Activated CD4-positive, alpha-beta T cell treated with anti-CD3 and anti-CD28 coated beads for 4 hours (primary cell): Measurements from ENCODE around the gene P2RX4.
"Not testable (repeated sequence)": the region's sequence is repeated elsewhere in the genome, so short reads cannot be mapped to it uniquely, and the experiment has no call there.

Experiments used
- DNase-seq, 2 donors: peaks; one replicate each; pipeline ENCODE4 v3.0.0-alpha.2; 2020

Gene P2RX4

GRCh38 chr12:121245951-121246350 lies 36.0 kb downstream of the P2RX4 start:
- DNase-seq: no peak

DNA sequence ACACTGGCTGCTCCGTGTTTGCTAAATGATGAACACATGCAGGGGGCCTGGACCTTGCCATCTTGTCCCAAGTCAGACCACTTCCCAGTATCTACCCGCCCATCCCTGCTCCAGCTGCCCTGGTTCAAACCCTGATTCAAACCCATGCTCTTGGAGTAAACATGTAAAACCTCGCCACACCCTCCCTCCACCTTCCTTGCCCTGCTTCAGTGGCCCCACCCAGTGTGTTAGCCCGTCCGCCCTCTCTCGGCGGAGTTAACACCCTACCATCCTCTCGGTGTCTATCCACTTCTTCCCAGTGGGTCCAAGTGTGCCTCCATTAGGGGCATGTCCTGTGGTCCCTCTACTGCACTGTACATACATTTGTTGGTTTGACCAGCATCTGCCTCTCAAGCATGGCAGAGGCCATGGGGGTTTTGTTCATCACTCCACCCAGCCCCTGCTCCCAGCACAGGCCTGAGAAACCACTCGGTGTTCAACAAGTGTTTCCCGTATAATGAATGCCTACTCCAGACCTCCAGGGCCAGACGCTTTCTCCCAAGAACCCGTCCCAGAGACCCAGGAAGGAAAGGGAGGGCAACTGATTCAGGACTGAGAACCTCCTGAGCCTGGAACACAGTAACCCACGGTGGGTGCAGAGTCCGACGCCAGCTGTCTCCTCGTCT lies 37.1 kb downstream of the P2RX4 start:
- DNase-seq: no peak

- no peak for DNase-seq
These were observed 38.7 kb downstream of the P2RX4 start for GRCh38 chr12:121248622-121249021.

DNA sequence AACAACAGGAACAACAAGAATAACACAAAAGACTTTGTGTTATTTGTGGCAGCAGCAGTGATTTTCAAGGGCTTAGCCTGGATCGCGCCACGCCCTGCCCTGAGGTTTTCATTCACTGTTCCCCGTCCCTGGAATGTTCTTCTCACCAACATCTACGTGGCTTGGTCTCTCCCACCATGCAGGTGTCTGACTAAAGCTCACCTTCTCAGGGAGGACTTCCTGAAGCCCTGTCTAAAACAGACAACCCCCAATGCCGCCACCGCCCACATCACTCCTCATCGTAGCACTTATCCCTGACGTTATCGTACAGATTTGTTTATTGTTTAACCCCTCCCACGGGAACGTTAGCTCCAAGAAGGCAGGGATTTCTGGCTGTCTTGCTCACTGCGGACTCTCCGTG lies 40.4 kb downstream of the P2RX4 start:
- no peak for DNase-seq

GRCh38 chr12:121251838-121252237 lies 41.9 kb downstream of the P2RX4 start:
- no peak for DNase-seq

GRCh38 chr12:121252712-121253345 lies 42.9 kb downstream of the P2RX4 start:
- DNase-seq: no peak

DNA sequence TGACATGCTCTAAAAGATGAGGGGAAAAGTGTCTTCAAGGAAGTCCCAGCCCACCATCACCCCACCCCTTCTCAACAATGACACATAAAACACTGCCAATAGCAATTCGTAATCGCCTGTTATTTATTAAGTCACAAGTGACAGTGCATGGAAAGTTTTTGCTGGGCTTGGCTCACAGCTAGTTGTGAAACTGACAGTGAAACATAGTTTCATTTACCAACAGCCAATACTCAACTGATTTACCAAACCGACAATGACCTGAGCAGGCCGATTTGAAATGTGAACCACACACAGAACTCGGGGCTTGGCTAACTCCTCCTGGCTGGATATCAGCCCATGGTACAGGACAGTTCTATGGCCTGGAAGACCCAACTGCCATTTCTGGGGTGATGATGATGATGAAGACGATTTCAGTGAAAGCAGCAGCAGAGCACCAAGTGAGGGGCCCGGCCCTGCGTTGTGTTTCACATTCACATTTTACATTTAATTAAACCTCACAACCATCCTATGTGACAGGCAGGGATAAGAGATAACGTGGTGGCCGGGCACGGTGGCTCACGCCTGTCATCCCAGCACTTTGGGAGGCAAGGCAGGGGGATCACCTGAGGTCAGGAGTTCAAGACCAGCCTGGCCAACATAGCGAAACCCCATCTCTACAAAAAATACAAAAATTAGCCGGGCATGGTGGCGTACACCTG lies 43.9 kb downstream of the P2RX4 start:
- DNase-seq: no peak

DNA sequence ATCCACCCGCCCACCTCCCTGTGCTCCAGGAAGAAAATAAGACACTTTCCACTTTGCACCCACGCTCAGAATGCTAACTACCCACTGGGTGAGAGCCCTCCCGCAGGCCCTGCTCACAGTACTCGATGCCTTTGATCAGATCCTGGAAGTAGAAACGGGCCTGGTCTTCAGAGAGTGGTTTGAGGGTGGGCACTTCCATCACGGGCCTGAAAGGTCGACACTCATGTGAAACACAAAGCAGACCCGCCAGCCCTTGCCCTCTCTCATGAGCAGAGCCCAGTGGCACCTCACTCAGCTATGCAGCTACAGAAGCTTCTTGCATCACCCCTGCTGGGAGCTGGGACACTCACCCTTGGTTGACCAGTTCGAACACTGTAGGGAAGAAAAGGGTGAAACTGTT lies 45.5 kb downstream of the P2RX4 start:
- no peak for DNase-seq

DNA sequence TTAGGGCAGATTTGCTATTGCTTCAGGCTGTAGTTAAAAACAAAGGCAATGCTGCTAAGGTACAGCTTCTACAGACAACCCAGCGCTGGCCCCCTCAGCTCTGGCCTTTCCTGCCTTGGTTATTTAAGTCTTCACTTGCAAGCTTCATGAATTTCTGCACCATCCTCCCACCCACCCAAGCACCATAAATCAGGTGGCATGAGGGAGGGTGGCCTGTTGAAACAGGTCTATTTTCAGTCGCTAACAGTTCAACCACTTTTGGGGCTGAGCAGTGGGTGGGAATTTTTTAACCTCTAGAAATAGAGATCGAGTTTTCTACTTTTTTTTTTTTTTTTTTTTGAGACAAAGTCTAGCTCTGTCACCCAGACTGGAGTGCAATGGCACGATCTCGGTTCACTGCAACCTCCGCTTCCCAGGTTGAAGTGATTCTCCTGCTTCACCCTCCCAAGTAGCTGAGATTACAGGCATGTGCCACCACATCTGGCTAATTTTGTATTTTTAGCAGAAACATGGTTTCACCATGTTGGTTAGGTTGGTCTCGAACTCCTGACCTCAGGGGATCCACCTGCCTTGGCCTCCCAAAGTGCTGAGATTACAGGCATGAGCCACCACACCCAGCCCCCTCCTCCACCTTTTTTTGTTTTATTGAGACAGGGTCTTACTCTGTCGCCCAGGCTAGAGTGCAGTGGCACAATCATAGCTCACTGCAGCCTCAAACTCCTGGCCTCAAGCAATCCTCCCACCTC lies 47.9 kb downstream of the P2RX4 start:
- not testable (repeated sequence) for DNase-seq

DNA sequence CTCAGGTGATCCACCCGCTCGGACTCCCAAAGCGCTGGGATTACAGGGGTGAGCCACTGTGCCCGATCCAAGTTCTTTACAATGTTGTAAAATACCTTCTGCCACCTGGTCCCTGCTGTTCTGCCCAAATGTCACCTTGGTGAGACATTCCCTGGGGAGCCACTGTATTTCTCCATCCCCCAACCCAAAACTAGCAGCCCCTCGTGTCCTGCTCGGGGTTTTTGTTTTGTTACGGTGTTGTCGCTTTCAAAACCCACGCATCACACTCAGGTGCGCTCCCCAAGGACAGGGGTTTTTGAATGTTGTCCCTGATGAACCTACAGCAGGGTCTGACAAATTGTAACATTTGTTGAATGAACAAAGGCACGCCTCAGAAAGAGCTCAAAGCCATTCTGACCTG lies 49.1 kb downstream of the P2RX4 start:
- no peak for DNase-seq

DNA sequence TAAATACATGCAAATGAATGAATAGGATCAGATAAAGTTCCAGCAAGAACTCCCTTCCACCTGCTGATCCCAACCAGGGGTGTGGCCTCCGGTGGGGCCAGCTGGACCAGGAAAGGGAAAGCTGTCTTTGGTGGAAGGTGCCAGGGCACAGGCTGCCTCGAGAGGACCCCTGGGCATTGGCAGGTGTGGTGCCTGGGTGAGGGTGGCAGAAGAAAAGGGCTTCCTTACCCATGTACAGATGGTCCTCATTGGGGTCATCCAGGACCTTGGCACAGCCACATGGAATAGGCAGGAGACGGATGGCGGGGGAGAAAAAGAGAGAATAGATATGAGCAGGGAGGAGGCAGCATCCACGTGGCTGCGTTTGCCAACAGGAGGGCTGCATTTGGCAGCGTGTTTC lies 50.2 kb downstream of the P2RX4 start:
- DNase-seq: no peak

GRCh38 chr12:121261398-121261797 lies 51.5 kb downstream of the P2RX4 start:
- DNase-seq: no peak

DNA sequence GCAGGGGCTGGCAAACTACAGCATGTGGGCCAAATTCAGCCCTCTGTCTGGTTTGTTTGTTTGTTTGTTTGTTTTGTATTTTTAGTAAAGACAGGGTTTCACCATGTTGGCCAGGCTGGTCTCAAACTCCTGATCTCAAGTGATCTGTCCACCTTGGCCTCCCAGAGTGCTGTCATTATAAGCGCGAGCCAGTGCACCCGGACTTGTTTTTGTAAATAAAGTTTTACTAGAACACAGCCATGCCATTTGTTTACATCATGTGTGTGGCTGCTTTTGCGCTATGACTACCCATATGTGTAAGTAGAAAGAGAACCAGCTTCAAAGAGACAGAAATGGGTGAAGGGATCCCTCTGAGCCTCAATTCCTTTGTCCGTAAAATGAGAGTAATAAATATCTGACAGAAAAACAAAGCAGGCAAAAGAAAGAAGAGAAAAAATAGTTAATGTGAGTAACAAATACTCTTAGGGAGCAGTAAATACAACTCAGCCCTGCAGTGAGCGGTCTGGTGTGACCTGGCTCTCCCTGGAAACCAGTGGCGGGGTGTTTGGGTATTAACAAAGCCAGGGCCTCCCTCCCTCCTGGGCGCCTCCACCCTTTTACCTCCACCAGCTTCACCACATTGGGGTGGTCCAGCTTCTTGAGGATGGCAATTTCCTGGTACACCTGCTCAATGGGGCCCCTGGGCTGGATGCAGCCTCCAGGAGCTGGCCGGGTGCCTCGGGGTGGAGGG lies 53.4 kb downstream of the P2RX4 start:
- no peak for DNase-seq

- DNase-seq: no peak
These were observed 54.2 kb downstream of the P2RX4 start for GRCh38 chr12:121264135-121264534.

- DNase-seq: no peak
These were observed 55.1 kb downstream of the P2RX4 start for GRCh38 chr12:121264951-121265515.

DNA sequence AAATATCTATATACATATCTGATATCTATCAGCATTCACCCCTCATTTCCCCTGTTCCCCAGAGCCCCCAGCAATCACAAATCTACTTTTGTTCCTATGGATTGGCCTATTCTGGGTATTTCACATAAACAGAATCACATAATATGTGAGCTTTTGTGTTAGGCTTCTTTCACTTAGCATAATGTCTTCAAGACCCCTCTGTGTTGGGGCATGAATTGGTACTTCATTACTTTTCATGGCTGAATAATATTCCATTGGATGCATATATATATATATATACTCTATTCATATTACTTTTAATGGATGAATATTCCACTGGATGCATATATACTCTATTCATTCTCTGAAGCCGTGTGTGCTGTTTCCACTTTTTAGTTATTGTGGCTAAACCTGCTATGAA lies 57.9 kb downstream of the P2RX4 start:
- DNase-seq: no peak

GRCh38 chr12:121273364-121273896 lies 63.5 kb downstream of the P2RX4 start:
- no peak for DNase-seq

DNA sequence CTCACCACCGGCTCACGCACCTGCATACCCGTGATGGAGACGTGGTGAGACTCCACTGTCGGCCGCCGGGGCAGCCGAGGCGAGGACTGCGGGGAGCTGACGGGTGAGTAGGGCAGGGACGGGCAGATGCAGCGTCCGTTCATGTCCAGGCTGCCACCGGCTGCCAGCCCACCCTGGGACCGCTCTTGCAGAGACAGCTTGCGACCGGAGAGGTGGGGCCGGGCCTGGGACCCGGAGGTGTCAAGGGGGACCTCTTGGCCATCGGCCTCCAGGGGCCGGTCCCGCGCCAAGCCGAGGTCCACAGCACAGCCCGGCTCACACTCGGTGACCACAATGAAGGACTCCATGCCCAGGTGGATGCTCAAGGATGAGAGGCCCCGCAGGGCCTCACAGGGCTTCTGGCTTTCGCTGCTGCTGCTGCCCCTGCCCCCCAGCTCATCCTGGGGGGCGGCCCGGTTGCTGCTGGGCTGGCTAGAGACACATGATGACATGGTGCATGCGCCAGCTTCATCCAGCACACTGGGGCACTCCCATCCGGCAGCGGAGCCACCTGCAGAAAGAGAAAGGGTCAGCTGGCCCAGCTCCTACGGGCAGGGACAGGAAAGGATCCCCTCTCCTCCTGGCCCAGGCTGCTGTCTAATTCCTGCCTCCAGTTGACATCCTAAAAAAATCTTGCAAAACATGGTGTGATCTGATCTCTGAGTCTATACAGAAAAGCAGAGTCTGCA lies 64.3 kb downstream of the P2RX4 start:
- DNase-seq: no peak

- no peak for DNase-seq
These were observed 67.4 kb downstream of the P2RX4 start for GRCh38 chr12:121277374-121277759.

GRCh38 chr12:121278169-121279070 lies 68.5 kb downstream of the P2RX4 start:
- no peak for DNase-seq

- no peak for DNase-seq
These were observed 69.1 kb downstream of the P2RX4 start for GRCh38 chr12:121279071-121279375.
